Activated T-cell treated with anti-CD3 and anti-CD28 coated beads, Interleukin-2, amount 50 U/mL, for 4 hours (primary cell): ENCODE results near the gene BRINP3. TPM values are rescaled to one million over a fixed set of nuclear protein-coding genes. Genes with fewer than 3 reads are reported as not detected.

Experiments
- ATAC-seq, 2 donors: fragments of 200-7000 bp; cut with Tn5 transposase; one replicate each; pipeline ENCODE4 v1.10.0; 2021
- DNase-seq: peaks from one replicate; pipeline ENCODE4 v3.0.0-alpha.2; 2020
- H3K27me3 Mint-ChIP-seq: one replicate; pipeline ENCODE4 v1.8.0; 2021; ENCODE audit warnings: low read depth, mixed read lengths
- H3K36me3 Mint-ChIP-seq: one replicate; pipeline ENCODE4 v1.8.0; 2022; ENCODE audit warnings: mixed read lengths; ENCODE audit not compliant: insufficient read depth
- H3K4me1 Mint-ChIP-seq: one replicate; pipeline ENCODE4 v1.8.0; 2021; ENCODE audit warnings: low read depth, mixed read lengths
- H3K4me3 Mint-ChIP-seq: one replicate; pipeline ENCODE4 v1.8.0; 2021; ENCODE audit warnings: mild to moderate bottlenecking, moderate library complexity, mixed read lengths
- H3K9me3 Mint-ChIP-seq: one replicate; pipeline ENCODE4 v1.8.0; 2021; ENCODE audit warnings: mixed read lengths
- total RNA-seq, 3 donors: library from RNA; stranded (reverse); gene quantifications; one replicate each; pipeline ENCODE4 v1.2.1, GENCODE V29; 2021

Gene BRINP3
- total RNA-seq, 3 donors from 2014 or later = not detected

DNA sequence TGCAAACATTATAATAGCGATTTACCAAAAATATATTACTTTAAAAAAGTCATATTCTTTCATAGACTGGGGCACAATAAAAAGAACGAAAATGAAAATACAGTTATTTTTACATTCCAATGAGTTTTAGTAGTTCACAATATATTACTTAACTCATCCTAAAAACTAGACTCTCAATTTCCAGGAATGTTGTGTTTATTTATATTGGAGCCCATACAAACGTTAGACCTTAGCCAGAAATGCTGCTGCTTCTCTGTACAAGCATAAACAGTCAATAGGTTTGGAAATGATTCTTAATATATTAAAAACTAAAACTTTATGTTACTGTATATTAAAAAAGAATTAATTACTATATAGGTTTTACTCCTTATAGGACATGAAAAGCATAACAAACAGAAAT is 302.3 kb downstream of the BRINP3 start:
- Mint-ChIP-seq H3K36me3 (no peaks in the 10 kb centered on the region), H3K9me3 (peaks cover 3% of the 10 kb centered on the region), H3K4me3 (no peak overlapping the region), H3K4me1 (no peaks in the 10 kb centered on the region), H3K27me3 (no peaks in the 10 kb centered on the region)
- no peak for DNase-seq
- no peak for ATAC-seq

- Mint-ChIP-seq H3K36me3 (no peaks in the 10 kb centered on the region), H3K4me1 (no peaks in the 10 kb centered on the region), H3K9me3 (peaks cover 3% of the 10 kb centered on the region), H3K27me3 (no peaks in the 10 kb centered on the region), H3K4me3 (no peak overlapping the region)
- DNase-seq (no peak), ATAC-seq (no peak)
These were observed 304.8 kb downstream of the BRINP3 start for GRCh38 chr1:190172651-190173430.

GRCh38 chr1:190170321-190170720 is 307.3 kb downstream of the BRINP3 start:
- Mint-ChIP-seq H3K36me3 (no peaks in the 10 kb centered on the region), H3K4me1 (no peaks in the 10 kb centered on the region), H3K4me3 (no peak overlapping the region), H3K9me3 (no peaks in the 10 kb centered on the region), H3K27me3 (no peaks in the 10 kb centered on the region)
- no peak for ATAC-seq
- DNase-seq = no peak

DNA sequence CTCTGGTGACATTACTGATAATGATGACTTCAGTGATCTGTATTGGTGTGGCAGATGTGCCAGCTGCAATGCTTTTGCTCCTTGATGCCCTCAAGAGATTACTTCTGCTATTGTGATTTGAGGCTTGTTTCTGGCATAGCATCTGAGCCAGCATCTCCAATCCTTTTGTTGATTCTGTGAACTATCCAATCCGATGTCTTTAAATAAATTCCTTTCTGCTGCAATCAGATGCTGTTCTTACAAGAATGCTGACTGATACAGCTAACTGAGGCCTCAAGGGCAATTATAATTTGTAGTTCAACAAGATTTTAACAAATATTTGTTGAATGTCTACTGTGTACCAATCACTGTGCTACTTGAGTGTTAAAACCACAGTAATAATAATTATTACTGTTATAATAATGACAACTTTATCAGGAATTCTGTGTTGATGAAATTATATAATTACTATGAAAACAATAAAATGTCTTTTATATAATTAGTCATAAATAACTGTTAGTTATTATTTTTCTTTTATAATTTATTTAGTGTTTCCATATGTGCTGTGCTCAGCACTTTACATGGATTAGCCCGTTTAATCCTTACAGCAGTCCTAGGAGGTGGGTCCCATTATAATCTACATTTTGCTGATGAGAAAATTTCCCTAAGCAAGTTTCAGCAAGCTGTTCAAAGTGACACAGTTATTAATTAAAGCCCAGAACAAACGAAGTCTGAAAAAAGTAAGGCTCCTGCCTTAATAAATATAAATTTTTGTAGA is 308.2 kb downstream of the BRINP3 start:
- no peaks in the 10 kb centered on the region for H3K9me3 Mint-ChIP-seq
- H3K36me3 Mint-ChIP-seq = no peaks in the 10 kb centered on the region
- H3K27me3 Mint-ChIP-seq = no peaks in the 10 kb centered on the region
- no peak overlapping the region for H3K4me3 Mint-ChIP-seq
- ATAC-seq (no peak), DNase-seq (no peak)
- H3K4me1 Mint-ChIP-seq = no peaks in the 10 kb centered on the region

DNA sequence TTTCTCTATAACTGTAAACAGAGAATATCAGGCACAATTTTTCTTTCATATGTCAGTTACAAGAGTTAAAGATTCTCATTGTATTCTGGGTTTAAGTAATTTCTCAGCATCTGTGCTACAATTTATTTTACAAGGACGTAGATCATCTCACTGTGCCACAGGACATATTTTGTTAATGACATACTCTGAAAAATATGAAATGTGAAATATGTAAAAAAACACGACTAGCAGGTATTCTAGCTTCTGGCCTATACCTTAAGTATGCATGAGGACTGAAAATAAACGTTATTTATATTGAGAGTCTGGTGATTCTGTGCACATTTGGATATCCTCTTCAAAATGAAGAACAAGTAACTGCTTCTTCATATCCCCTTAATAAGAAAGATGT is 308.8 kb downstream of the BRINP3 start:
- no peaks in the 10 kb centered on the region for H3K4me1 Mint-ChIP-seq
- H3K9me3 Mint-ChIP-seq = no peaks in the 10 kb centered on the region
- DNase-seq (no peak), ATAC-seq (no peak)
- H3K4me3 Mint-ChIP-seq = no peak overlapping the region
- no peaks in the 10 kb centered on the region for H3K36me3 Mint-ChIP-seq
- no peaks in the 10 kb centered on the region for H3K27me3 Mint-ChIP-seq

- DNase-seq = no peak
- no peaks in the 10 kb centered on the region for H3K9me3 Mint-ChIP-seq
- no peaks in the 10 kb centered on the region for H3K36me3 Mint-ChIP-seq
- no peak for ATAC-seq
- no peak overlapping the region for H3K4me3 Mint-ChIP-seq
- H3K27me3 Mint-ChIP-seq = no peaks in the 10 kb centered on the region
- H3K4me1 Mint-ChIP-seq = no peaks in the 10 kb centered on the region
These were observed 309.4 kb downstream of the BRINP3 start for GRCh38 chr1:190168116-190168892.

- H3K27me3 Mint-ChIP-seq = no peaks in the 10 kb centered on the region
- no peak overlapping the region for H3K4me3 Mint-ChIP-seq
- H3K9me3 Mint-ChIP-seq = peaks cover 4% of the 10 kb centered on the region
- ATAC-seq (no peak), DNase-seq (no peak)
- H3K4me1 Mint-ChIP-seq = no peaks in the 10 kb centered on the region
- H3K36me3 Mint-ChIP-seq = no peaks in the 10 kb centered on the region
These were observed 318.5 kb downstream of the BRINP3 start for GRCh38 chr1:190159146-190159545.

GRCh38 chr1:190154744-190155143 is 322.9 kb downstream of the BRINP3 start:
- ATAC-seq = no peak
- H3K27me3 Mint-ChIP-seq = no peaks in the 10 kb centered on the region
- peaks cover 9% of the 10 kb centered on the region for H3K9me3 Mint-ChIP-seq
- no peaks in the 10 kb centered on the region for H3K4me1 Mint-ChIP-seq
- no peak overlapping the region for H3K4me3 Mint-ChIP-seq
- DNase-seq = no peak
- H3K36me3 Mint-ChIP-seq = no peaks in the 10 kb centered on the region

DNA sequence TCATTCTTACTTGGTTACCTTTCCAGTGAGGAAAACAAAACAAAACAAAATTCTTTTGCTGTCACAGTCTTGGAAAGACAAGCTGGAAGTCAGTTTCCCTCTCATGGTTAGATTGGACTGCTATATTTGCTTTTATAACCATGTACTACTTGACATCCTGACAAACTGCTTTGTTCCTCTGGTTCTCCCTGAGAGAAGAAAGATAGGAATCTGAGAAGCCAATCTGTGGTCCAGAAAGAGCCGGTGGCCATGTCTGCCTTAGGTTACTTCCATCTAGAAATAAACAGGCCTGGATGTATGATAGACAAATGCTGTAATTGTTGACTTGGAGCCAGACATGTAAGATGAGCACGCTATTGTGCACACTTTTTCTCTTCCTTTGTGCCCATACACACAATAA is 330.0 kb downstream of the BRINP3 start:
- ATAC-seq (no peak), DNase-seq (no peak)
- Mint-ChIP-seq H3K4me1 (no peaks in the 10 kb centered on the region), H3K36me3 (no peaks in the 10 kb centered on the region), H3K4me3 (no peak overlapping the region), H3K9me3 (peaks cover 18% of the 10 kb centered on the region), H3K27me3 (no peaks in the 10 kb centered on the region)

DNA sequence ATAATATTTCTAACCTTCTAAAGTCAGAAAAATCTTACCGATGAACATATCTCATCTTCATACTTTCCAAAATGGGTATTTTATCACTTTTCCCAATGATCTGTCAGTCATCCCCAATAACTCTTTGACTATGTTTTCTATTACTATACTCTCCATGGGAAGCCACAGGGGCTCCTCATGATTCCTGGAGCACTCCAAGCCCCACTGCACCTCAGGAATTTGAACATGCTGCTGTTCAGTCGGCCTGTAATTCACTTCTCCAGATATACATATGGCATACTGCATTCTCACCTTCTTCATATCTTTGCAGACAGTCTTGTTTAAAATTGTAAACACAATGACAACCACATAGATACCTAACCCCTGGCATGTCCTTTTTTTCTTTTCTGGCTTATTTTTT is 333.0 kb downstream of the BRINP3 start:
- H3K4me1 Mint-ChIP-seq = no peaks in the 10 kb centered on the region
- H3K4me3 Mint-ChIP-seq = no peak overlapping the region
- peaks cover 17% of the 10 kb centered on the region for H3K9me3 Mint-ChIP-seq
- H3K36me3 Mint-ChIP-seq = no peaks in the 10 kb centered on the region
- H3K27me3 Mint-ChIP-seq = no peaks in the 10 kb centered on the region
- ATAC-seq (no peak), DNase-seq (no peak)

- Mint-ChIP-seq H3K4me3 (no peak overlapping the region), H3K27me3 (no peaks in the 10 kb centered on the region)
These were observed 337.0 kb downstream of the BRINP3 start for GRCh38 chr1:190140644-190141043.

GRCh38 chr1:190138702-190139101 is 339.0 kb downstream of the BRINP3 start:
- ATAC-seq (no peak), DNase-seq (no peak)
- Mint-ChIP-seq H3K27me3 (no peaks in the 10 kb centered on the region), H3K9me3 (peaks cover 18% of the 10 kb centered on the region), H3K4me3 (no peak overlapping the region), H3K4me1 (no peaks in the 10 kb centered on the region), H3K36me3 (no peaks in the 10 kb centered on the region)

More at GRCh38 chr1:190140644-190141043, 337.0 kb downstream of the BRINP3 start:
- Mint-ChIP-seq H3K9me3 (peaks cover 20% of the 10 kb centered on the region), H3K4me1 (no peaks in the 10 kb centered on the region), H3K36me3 (no peaks in the 10 kb centered on the region)
- DNase-seq (no peak), ATAC-seq (no peak)

DNA sequence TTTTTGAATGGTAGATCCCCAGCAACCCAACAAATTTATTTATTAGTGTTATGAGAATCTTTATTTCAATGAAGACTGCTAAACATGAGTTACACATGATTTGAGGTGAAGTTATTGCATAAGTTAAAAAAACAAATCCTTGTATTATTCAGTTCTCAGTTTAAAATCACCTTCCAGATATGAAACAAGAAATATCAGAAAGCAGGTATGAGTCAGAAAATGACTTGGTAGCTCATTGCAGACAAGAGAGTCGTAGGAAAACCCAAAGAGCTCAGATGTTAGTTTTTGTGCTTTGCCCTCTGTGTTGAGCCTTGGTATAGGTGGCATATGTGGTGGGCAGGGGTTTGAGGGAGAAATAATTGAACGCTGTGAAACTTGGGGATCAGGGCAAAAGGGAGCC is 339.4 kb downstream of the BRINP3 start:
- no peaks in the 10 kb centered on the region for H3K27me3 Mint-ChIP-seq
- H3K4me1 Mint-ChIP-seq = no peaks in the 10 kb centered on the region
- H3K9me3 Mint-ChIP-seq = peaks cover 17% of the 10 kb centered on the region
- DNase-seq (no peak), ATAC-seq (no peak)
- H3K36me3 Mint-ChIP-seq = no peaks in the 10 kb centered on the region
- H3K4me3 Mint-ChIP-seq = no peak overlapping the region

- H3K36me3 Mint-ChIP-seq = no peaks in the 10 kb centered on the region
- DNase-seq (no peak), ATAC-seq (no peak)
- no peaks in the 10 kb centered on the region for H3K27me3 Mint-ChIP-seq
- peaks cover 10% of the 10 kb centered on the region for H3K9me3 Mint-ChIP-seq
- no peaks in the 10 kb centered on the region for H3K4me1 Mint-ChIP-seq
- no peak overlapping the region for H3K4me3 Mint-ChIP-seq
These were observed 348.3 kb downstream of the BRINP3 start for GRCh38 chr1:190129366-190129765.
